ENCODE results near the gene SDCBP2. TPM values are rescaled to one million over a fixed set of nuclear protein-coding genes. Genes with fewer than 3 reads are reported as not detected.
"Not testable (repeated sequence)": the region's sequence is repeated elsewhere in the genome, so short reads cannot be mapped to it uniquely, and the experiment has no call there.

SDCBP2 gene
- total and polyA plus RNA-seq, 4 donors, result 1.9 to 6.1 (median 4.7) TPM

GRCh38 chr20:1345030-1345755, 16.3 kb upstream of the SDCBP2 start:
- Histone ChIP-seq H3K27ac (ENCODE audit: low read depth in 1 of 2, low read length in 2 of 2) (no peak overlapping the region), H3K9ac (ENCODE audit: low read depth in 1 of 2, low read length in 2 of 2) (no peak overlapping the region), H3K36me3 (ENCODE audit: control insufficient read depth in 4 of 4, insufficient read depth in 3 of 4, low read depth in 1 of 4, low read length in 3 of 4) (no peaks in the 10 kb centered on the region), H3K27me3 (ENCODE audit: control insufficient read depth in 4 of 4, insufficient read depth in 4 of 4, low read length in 3 of 4) (no peaks in the 10 kb centered on the region), H3K4me1 (ENCODE audit: control insufficient read depth in 4 of 4, insufficient read depth in 4 of 4, low read length in 3 of 4) (no peaks in the 10 kb centered on the region), H3K4me3 (ENCODE audit: low read depth in 1 of 3, low read length in 3 of 3) (no peak overlapping the region), H3K9me3 (ENCODE audit: control insufficient read depth in 4 of 4, low read length in 3 of 4) (peaks cover 0 to 3% (median 0%) of the 10 kb centered on the region in 4 donors)
- WGBS, result 96% methylated on average over 4 of the region's 4 CpGs
- DNase-seq (ENCODE audit: low spot score), result no peak
- TF ChIP-seq FOXA1 (IDR thresholded peaks at IDR 0.05) (no peak), GABPA (IDR thresholded peaks at IDR 0.05 in 1 of 2, conservative IDR thresholded peaks at IDR 0.05 in 1 of 2) (no peak), RXRA (IDR thresholded peaks at IDR 0.05) (no peak), REST (IDR thresholded peaks at IDR 0.05) (no peak), RAD21 (IDR thresholded peaks at IDR 0.05) (no peak), EGR1 (IDR thresholded peaks at IDR 0.05; ENCODE audit: low read depth in 2 of 2) (no peak), HNF4G (IDR thresholded peaks at IDR 0.05) (no peak)

- DNase-seq (ENCODE audit: low spot score), result peak; percentile 9
- H3K4me3 ChIP-seq (ENCODE audit: low read depth in 1 of 3, low read length in 3 of 3); H3K27me3 ChIP-seq (ENCODE audit: control insufficient read depth in 4 of 4, insufficient read depth in 4 of 4, low read length in 3 of 4); H3K9ac ChIP-seq (ENCODE audit: low read depth in 1 of 2, low read length in 2 of 2); H3K36me3 ChIP-seq (ENCODE audit: control insufficient read depth in 4 of 4, insufficient read depth in 3 of 4, low read depth in 1 of 4, low read length in 3 of 4); H3K9me3 ChIP-seq (ENCODE audit: control insufficient read depth in 4 of 4, low read length in 3 of 4); H3K27ac ChIP-seq (ENCODE audit: low read depth in 1 of 2, low read length in 2 of 2); H3K4me1 ChIP-seq (ENCODE audit: control insufficient read depth in 4 of 4, insufficient read depth in 4 of 4, low read length in 3 of 4): not testable (repeated sequence)
- WGBS, result 93% methylated on average over 8 of the region's 8 CpGs
Observed at GRCh38 chr20:1343446-1344124, 14.6 kb upstream of the SDCBP2 start.

DNA sequence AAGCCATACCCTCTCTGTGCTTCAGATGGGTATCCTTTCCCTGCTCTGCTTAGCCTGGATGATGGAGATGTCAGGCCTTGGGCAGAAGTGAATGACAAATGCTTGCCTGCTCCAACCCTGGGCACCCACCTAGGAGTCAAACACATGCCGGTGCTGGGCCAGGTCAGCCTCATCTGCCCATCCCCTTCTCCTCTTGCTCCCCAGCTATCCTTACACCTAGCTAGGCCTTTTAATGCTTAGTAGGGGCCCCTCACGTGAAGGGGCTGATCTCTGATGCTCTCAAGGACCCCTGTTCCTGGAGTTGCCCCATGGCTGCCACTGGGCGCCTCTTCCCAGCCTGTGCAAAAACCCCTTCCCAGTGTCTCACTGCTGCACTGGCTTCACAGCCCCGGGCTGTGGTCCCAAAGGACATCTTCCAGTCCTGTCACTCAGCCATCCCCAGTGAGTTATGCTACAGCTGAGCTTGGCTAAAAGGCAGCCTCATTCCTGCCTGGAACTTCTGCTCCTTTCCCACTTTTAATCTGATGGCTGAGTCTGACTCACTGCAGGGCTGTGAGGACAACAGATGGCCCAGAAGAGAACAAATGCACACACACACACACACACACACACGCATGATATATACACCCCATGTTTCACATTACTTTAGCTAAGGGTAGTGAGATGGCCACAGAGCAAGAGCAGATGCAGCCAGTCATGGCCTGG, 12.8 kb upstream of the SDCBP2 start:
- Histone ChIP-seq H3K27me3 (ENCODE audit: control insufficient read depth in 4 of 4, insufficient read depth in 4 of 4, low read length in 3 of 4) (no peaks in the 10 kb centered on the region), H3K36me3 (ENCODE audit: control insufficient read depth in 4 of 4, insufficient read depth in 3 of 4, low read depth in 1 of 4, low read length in 3 of 4) (no peaks in the 10 kb centered on the region), H3K9me3 (ENCODE audit: control insufficient read depth in 4 of 4, low read length in 3 of 4) (no peaks in the 10 kb centered on the region), H3K4me3 (ENCODE audit: low read depth in 1 of 3, low read length in 3 of 3) (no peak overlapping the region), H3K9ac (ENCODE audit: low read depth in 1 of 2, low read length in 2 of 2) (no peak overlapping the region), H3K4me1 (ENCODE audit: control insufficient read depth in 4 of 4, insufficient read depth in 4 of 4, low read length in 3 of 4) (peaks cover 0 to 9% (median 4%) of the 10 kb centered on the region in 4 donors), H3K27ac (ENCODE audit: low read depth in 1 of 2, low read length in 2 of 2) (no peak overlapping the region)
- peak; percentile 26 for DNase-seq (ENCODE audit: low spot score)
- WGBS, result 83% methylated on average over 5 of the region's 5 CpGs
- TF ChIP-seq TAF1 (conservative IDR thresholded peaks at IDR 0.05), result no peak
- no peak for TF ChIP-seq CTCF (IDR thresholded peaks at IDR 0.05; ENCODE audit: low read depth, low read length, missing input control)
- TF ChIP-seq SP1 (IDR thresholded peaks at IDR 0.05), result no peak
- TF ChIP-seq HNF4G (IDR thresholded peaks at IDR 0.05), result no peak
- no peak for TF ChIP-seq HNF4A (conservative IDR thresholded peaks at IDR 0.05)
- no peak for TF ChIP-seq RXRA (IDR thresholded peaks at IDR 0.05)
- TF ChIP-seq JUND (IDR thresholded peaks at IDR 0.05), result no peak
- TF ChIP-seq MAX (IDR thresholded peaks at IDR 0.05), result no peak
- TF ChIP-seq, protein P1, sequence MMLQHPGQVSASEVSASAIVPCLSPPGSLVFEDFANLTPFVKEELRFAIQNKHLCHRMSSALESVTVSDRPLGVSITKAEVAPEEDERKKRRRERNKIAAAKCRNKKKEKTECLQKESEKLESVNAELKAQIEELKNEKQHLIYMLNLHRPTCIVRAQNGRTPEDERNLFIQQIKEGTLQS (IDR thresholded peaks at IDR 0.05), result no peak
- no peak for TF ChIP-seq FOXA1 (IDR thresholded peaks at IDR 0.05)
- no peak for TF ChIP-seq NR2F2 (IDR thresholded peaks at IDR 0.05)
- TF ChIP-seq REST (IDR thresholded peaks at IDR 0.05), result no peak
- TF ChIP-seq GABPA (IDR thresholded peaks at IDR 0.05 in 1 of 2, conservative IDR thresholded peaks at IDR 0.05 in 1 of 2), result no peak
